Stomach (tissue), 4 donors: ENCODE results near the gene PLCH2.
"Not testable (repeated sequence)": the region's sequence is repeated elsewhere in the genome, so short reads cannot be mapped to it uniquely, and the experiment has no call there.

Experiments
- POLR2A ChIP-seq, 4 donors: fragments of 450-650 bp; IDR thresholded peaks; one replicate each; pipeline ENCODE4 v1.6.1; 2016; ENCODE audit warnings: antibody characterized with exemption in 4 of 4, control low read depth in 2 of 4, mild to moderate bottlenecking in 1 of 4, moderate library complexity in 1 of 4
- POLR2AphosphoS5 ChIP-seq, 3 donors: sonication (generic); formaldehyde crosslinking; IDR thresholded peaks; one replicate each; pipeline ENCODE4 v1.6.1; 2016; ENCODE audit warnings: antibody characterized with exemption in 3 of 3
- TF ChIP-seq, protein P1 (sequence below), 7 experiments: fragments of 450-650 bp in 4 of 7; fragments of 200-600 bp in 3 of 7; sonication (generic) in 3 of 7; IDR thresholded peaks; one replicate each; pipeline ENCODE4 v1.5.1; 2016 to 2019; ENCODE audit warnings: antibody characterized with exemption in 7 of 7, control low read depth in 2 of 7, mild to moderate bottlenecking in 1 of 7

DNA sequence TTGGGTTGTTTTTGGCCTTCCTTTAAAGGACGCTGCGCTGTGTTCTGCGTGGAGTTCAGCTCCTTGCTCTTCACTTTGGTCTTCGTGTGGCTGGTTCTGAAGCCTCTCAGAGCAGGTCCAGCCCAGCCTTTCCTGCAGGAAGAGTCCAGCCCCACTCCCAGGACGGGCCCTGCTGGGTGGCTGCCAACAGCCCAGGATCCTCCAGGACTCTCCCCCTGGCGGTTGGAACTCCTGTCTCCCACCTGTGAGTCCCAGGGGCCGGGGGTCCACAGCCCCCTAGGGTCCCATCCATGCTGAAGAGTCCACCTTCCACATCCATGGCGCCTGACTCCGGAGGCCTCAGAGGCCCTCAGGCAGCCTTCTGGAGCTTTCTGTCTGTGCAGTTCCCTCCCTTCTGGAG lies 75.5 kb downstream of the PLCH2 start:
- TF ChIP-seq POLR2A, POLR2AphosphoS5 (IDR thresholded peaks at IDR 0.05): not testable (repeated sequence)
- TF ChIP-seq, protein P1, sequence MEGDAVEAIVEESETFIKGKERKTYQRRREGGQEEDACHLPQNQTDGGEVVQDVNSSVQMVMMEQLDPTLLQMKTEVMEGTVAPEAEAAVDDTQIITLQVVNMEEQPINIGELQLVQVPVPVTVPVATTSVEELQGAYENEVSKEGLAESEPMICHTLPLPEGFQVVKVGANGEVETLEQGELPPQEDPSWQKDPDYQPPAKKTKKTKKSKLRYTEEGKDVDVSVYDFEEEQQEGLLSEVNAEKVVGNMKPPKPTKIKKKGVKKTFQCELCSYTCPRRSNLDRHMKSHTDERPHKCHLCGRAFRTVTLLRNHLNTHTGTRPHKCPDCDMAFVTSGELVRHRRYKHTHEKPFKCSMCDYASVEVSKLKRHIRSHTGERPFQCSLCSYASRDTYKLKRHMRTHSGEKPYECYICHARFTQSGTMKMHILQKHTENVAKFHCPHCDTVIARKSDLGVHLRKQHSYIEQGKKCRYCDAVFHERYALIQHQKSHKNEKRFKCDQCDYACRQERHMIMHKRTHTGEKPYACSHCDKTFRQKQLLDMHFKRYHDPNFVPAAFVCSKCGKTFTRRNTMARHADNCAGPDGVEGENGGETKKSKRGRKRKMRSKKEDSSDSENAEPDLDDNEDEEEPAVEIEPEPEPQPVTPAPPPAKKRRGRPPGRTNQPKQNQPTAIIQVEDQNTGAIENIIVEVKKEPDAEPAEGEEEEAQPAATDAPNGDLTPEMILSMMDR (IDR thresholded peaks at IDR 0.05) = not testable (repeated sequence)
